Gastroesophageal sphincter (tissue), 4 donors: ENCODE results near the gene ACP4. TPM values are rescaled to one million over a fixed set of nuclear protein-coding genes. Genes with fewer than 3 reads are reported as not detected.
"Not testable (repeated sequence)": the region's sequence is repeated elsewhere in the genome, so short reads cannot be mapped to it uniquely, and the experiment has no call there.

Source experiments
- ATAC-seq: fragments of 150-250 bp; one replicate; pipeline ENCODE4 v1.9.1; 2016; ENCODE audit warnings: mild to moderate bottlenecking, moderate library complexity
- H3K27ac ChIP-seq, 4 donors: fragments of 200-600 bp; sonication (generic) in 3 of 4; 1 replicate in 3 of 4; 2 replicates in 1 of 4; pipeline ENCODE4 v1.5.1; 2016 to 2019
- H3K27me3 ChIP-seq: fragments of 200-600 bp; sonication (generic); one replicate; pipeline ENCODE4 v1.5.1; 2019
- H3K36me3 ChIP-seq, 2 donors: fragments of 200-600 bp; sonication (generic); one replicate each; pipeline ENCODE4 v1.5.1; 2019; ENCODE audit warnings: control low read depth in 1 of 2
- H3K4me1 ChIP-seq, 3 donors: fragments of 200-600 bp; sonication (generic); 1 replicate in 2 of 3; 2 replicates in 1 of 3; pipeline ENCODE4 v1.5.1; 2016 to 2019; ENCODE audit warnings: control low read depth in 2 of 3
- H3K4me3 ChIP-seq, 2 donors: fragments of 200-600 bp; sonication (generic); one replicate each; pipeline ENCODE4 v1.5.1; 2019; ENCODE audit warnings: mild to moderate bottlenecking in 1 of 2, moderate library complexity in 1 of 2
- H3K9me3 ChIP-seq, 3 donors: fragments of 200-600 bp; sonication (generic); one replicate each; pipeline ENCODE4 v1.5.1; 2017 to 2019; ENCODE audit warnings: control low read depth in 2 of 3
- EP300 ChIP-seq: sonication (generic); formaldehyde crosslinking; IDR thresholded peaks from one replicate; pipeline ENCODE4 v1.6.1; 2017; ENCODE audit warnings: antibody characterized with exemption, mild to moderate bottlenecking
- POLR2A ChIP-seq, 2 donors: fragments of 450-650 bp; IDR thresholded peaks; one replicate each; pipeline ENCODE4 v1.6.1; 2017; ENCODE audit warnings: antibody characterized with exemption in 2 of 2, mild to moderate bottlenecking in 2 of 2, moderate library complexity in 1 of 2
- POLR2AphosphoS5 ChIP-seq: sonication (generic); formaldehyde crosslinking; IDR thresholded peaks from one replicate; pipeline ENCODE4 v1.6.1; 2017; ENCODE audit warnings: antibody characterized with exemption
- WGBS, 2 donors: methylation state at CpG; one replicate each; pipeline ENCODE4 v1.1.5; 2018; ENCODE audit warnings: low coverage in 1 of 2; 5-methylcytosine and 5-hydroxymethylcytosine counted together
- total RNA-seq, 4 donors: library from RNA; depleted of rRNA; stranded (reverse); fragments of >200 nt; gene quantifications; one replicate each; pipeline ENCODE4 v1.1.0, GENCODE V29; 2016
- TF ChIP-seq, protein P1 (sequence below), 4 experiments: fragments of 200-600 bp in 2 of 4; fragments of 450-650 bp in 2 of 4; sonication (generic) in 1 of 4; IDR thresholded peaks; one replicate each; pipeline ENCODE4 v1.5.1; 2017 to 2019; ENCODE audit warnings: antibody characterized with exemption in 4 of 4, mild to moderate bottlenecking in 2 of 4, moderate library complexity in 2 of 4

The ACP4 gene
- total RNA-seq, 4 donors from 2014 or later: not detected

GRCh38 chr19:50801107-50801506, 10.9 kb downstream of the ACP4 start:
- peaks cover 0 to 60% of the 10 kb centered on the region in 2 donors for H3K36me3 ChIP-seq
- no peak overlapping the region for H3K27ac ChIP-seq
- no peaks in the 10 kb centered on the region for H3K27me3 ChIP-seq
- TF ChIP-seq EP300 (no peak), POLR2A (IDR thresholded peaks at IDR 0.05) (no peak), POLR2AphosphoS5 (no peak)
- TF ChIP-seq, protein P1, sequence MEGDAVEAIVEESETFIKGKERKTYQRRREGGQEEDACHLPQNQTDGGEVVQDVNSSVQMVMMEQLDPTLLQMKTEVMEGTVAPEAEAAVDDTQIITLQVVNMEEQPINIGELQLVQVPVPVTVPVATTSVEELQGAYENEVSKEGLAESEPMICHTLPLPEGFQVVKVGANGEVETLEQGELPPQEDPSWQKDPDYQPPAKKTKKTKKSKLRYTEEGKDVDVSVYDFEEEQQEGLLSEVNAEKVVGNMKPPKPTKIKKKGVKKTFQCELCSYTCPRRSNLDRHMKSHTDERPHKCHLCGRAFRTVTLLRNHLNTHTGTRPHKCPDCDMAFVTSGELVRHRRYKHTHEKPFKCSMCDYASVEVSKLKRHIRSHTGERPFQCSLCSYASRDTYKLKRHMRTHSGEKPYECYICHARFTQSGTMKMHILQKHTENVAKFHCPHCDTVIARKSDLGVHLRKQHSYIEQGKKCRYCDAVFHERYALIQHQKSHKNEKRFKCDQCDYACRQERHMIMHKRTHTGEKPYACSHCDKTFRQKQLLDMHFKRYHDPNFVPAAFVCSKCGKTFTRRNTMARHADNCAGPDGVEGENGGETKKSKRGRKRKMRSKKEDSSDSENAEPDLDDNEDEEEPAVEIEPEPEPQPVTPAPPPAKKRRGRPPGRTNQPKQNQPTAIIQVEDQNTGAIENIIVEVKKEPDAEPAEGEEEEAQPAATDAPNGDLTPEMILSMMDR (IDR thresholded peaks at IDR 0.05): no peak
- H3K4me3 ChIP-seq: no peak overlapping the region
- H3K9me3 ChIP-seq: no peaks in the 10 kb centered on the region
- WGBS, 2 donors: 78 to 83% methylated on average over 6 to 8 of the region's 8 CpGs
- H3K4me1 ChIP-seq: peaks cover 0 to 34% (median 13%) of the 10 kb centered on the region in 3 donors
- ATAC-seq: no peak

DNA sequence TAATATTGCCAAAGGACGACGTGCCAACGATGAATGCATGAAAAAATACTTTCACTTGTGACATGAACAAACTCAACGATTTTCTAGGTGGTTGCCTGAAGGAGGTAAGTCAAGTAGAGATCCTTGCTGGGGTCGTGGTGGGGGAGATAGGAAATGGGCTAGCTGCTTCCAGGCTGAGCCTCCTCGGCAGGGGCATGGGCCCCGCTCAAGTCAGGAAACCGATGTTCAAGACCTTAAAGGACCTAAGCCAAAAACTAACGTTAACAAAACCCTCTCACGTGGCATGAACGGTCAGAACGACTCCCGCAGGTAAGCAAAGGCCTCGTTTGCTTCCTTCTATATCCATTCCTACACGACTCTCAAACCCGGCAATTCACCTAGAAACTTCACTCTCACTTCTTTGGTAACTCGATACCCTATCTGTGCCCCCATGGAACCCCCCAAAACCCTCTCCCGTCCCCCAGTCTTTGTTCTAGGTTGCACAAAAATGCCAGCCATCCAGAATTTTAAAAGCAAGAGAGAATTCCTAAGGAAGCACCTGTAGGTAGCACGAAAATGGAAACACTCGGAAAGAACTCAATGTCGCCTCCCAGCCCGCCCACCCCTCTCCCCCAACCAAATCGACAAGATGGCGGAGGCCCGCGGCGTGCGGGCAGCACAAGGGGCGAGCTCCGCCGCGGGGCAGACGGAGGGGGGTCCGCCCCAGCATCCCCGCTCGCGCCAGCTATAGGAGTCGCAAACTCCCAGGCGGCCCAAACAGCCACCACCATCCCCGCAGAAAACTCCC, 13.6 kb downstream of the ACP4 start:
- no peak for TF ChIP-seq EP300
- TF ChIP-seq POLR2A (IDR thresholded peaks at IDR 0.05): no peak
- TF ChIP-seq, protein P1 (IDR thresholded peaks at IDR 0.05): no peak
- no peak for TF ChIP-seq POLR2AphosphoS5
- no peaks in the 10 kb centered on the region for H3K9me3 ChIP-seq
- H3K27me3 ChIP-seq: no peaks in the 10 kb centered on the region
- peak overlapping the region; percentile 69 to 95 (median 89) for H3K27ac ChIP-seq
- peaks cover 0 to 34% (median 13%) of the 10 kb centered on the region in 3 donors for H3K4me1 ChIP-seq
- WGBS, 2 donors: 0 to 2% methylated on average over 6 to 12 of the region's 40 CpGs
- peaks cover 0 to 32% of the 10 kb centered on the region in 2 donors for H3K36me3 ChIP-seq
- H3K4me3 ChIP-seq: peak overlapping the region; percentile 83 to 91
- no peak for ATAC-seq

GRCh38 chr19:50804420-50805272, 14.4 kb downstream of the ACP4 start:
- 0% methylated on average over 21 to 33 of the region's 62 CpGs for WGBS, 2 donors
- Histone ChIP-seq H3K4me1 (peaks cover 0 to 34% (median 13%) of the 10 kb centered on the region in 3 donors), H3K4me3 (peak overlapping the region; percentile 83 to 91), H3K27ac (peak overlapping the region; percentile 77 to 95 (median 89)), H3K9me3 (no peaks in the 10 kb centered on the region), H3K27me3 (no peaks in the 10 kb centered on the region), H3K36me3 (peaks cover 0 to 24% of the 10 kb centered on the region in 2 donors)
- ATAC-seq: peak; percentile 99
- peak; percentile 33 to 37 for TF ChIP-seq POLR2A (IDR thresholded peaks at IDR 0.05)
- TF ChIP-seq, protein P1 (IDR thresholded peaks at IDR 0.05): peak in 2 of 4 experiments; percentile 6 to 11
- peak; percentile 45 for TF ChIP-seq POLR2AphosphoS5
- TF ChIP-seq EP300: no peak

- 67% methylated on average over 1 of the region's 1 CpG; no CpG with 5 or more reads in 1 of the 2 donors for WGBS, 2 donors
- Histone ChIP-seq H3K27ac (no peak overlapping the region), H3K27me3 (peaks cover 27% of the 10 kb centered on the region), H3K36me3 (no peaks in the 10 kb centered on the region), H3K9me3 (no peaks in the 10 kb centered on the region), H3K4me1 (peaks cover 0 to 13% (median 4%) of the 10 kb centered on the region in 3 donors), H3K4me3 (no peak overlapping the region)
- no peak for ATAC-seq
- TF ChIP-seq EP300 (no peak), POLR2AphosphoS5 (no peak), POLR2A (IDR thresholded peaks at IDR 0.05) (no peak)
- TF ChIP-seq, protein P1 (IDR thresholded peaks at IDR 0.05): no peak
Observed at GRCh38 chr19:50808856-50809255, 18.6 kb downstream of the ACP4 start.

- H3K9me3 ChIP-seq, H3K4me3 ChIP-seq, ATAC-seq, H3K4me1 ChIP-seq, H3K27ac ChIP-seq, H3K36me3 ChIP-seq: not testable (repeated sequence)
- peaks cover 54% of the 10 kb centered on the region for H3K27me3 ChIP-seq
- WGBS, 2 donors: no CpG with 5 or more reads among the region's 3 CpGs
Observed at GRCh38 chr19:50811622-50812238, 21.5 kb downstream of the ACP4 start.
